ENCODE measurements around the gene REC8.

REC8 gene, protein sequence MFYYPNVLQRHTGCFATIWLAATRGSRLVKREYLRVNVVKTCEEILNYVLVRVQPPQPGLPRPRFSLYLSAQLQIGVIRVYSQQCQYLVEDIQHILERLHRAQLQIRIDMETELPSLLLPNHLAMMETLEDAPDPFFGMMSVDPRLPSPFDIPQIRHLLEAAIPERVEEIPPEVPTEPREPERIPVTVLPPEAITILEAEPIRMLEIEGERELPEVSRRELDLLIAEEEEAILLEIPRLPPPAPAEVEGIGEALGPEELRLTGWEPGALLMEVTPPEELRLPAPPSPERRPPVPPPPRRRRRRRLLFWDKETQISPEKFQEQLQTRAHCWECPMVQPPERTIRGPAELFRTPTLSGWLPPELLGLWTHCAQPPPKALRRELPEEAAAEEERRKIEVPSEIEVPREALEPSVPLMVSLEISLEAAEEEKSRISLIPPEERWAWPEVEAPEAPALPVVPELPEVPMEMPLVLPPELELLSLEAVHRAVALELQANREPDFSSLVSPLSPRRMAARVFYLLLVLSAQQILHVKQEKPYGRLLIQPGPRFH

DNA sequence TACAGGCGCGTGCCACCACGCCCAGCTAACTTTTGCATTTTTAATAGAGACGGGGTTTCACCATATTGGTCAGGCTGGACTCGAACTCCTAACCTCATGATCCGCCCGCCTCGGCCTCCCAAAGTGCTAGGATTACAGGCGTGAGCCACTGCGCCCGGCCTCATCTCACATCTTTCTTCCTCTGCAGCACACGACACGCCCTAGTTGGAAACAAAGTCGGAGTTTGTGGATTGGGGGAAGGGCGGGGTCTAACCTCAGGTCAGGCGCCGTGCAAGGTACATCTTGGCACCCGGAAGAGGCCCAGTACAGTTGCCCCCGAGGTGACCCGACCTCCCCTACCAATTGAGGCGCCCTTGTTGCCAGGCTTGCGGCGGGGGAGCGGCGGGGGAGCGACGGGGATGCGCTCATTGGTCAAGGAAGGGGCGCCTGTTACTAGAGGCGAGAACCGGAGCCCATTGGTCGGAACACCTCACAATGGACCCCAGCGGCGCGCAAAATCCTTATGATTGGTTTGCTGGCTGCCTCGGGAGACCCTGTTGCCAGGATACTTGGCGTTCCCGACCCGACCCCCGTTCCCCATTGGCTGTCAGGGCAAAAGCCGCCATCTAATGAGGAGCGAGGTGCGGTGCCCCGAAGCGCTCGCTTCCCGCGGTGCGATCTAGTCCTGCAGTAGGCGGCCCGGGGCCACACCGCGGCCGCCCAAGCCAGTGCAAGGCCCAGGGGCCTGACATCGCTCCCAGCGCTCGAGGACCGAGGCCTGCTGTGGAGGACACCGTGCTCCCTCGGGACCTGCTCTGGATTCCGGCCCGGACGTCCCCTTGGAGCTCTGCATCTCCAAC, at the start of gene REC8:
REC8 (plus strand) TSS at position 659 of the 839 bp plus-strand sequence. CDS start 473 bp downstream, outside the sequence.
- TF ChIP-seq, protein P1, sequence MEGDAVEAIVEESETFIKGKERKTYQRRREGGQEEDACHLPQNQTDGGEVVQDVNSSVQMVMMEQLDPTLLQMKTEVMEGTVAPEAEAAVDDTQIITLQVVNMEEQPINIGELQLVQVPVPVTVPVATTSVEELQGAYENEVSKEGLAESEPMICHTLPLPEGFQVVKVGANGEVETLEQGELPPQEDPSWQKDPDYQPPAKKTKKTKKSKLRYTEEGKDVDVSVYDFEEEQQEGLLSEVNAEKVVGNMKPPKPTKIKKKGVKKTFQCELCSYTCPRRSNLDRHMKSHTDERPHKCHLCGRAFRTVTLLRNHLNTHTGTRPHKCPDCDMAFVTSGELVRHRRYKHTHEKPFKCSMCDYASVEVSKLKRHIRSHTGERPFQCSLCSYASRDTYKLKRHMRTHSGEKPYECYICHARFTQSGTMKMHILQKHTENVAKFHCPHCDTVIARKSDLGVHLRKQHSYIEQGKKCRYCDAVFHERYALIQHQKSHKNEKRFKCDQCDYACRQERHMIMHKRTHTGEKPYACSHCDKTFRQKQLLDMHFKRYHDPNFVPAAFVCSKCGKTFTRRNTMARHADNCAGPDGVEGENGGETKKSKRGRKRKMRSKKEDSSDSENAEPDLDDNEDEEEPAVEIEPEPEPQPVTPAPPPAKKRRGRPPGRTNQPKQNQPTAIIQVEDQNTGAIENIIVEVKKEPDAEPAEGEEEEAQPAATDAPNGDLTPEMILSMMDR (IDR thresholded peaks at IDR 0.05; ENCODE audit: low read length, missing control alignments) = no peak
- DNase-seq (ENCODE audit: low read depth) = peak; percentile 72
- peak within 1 kb of the TSS; percentile 23 for H3K4me3 ChIP-seq (replicated peaks; ENCODE audit: low read depth, low read length)

DNA sequence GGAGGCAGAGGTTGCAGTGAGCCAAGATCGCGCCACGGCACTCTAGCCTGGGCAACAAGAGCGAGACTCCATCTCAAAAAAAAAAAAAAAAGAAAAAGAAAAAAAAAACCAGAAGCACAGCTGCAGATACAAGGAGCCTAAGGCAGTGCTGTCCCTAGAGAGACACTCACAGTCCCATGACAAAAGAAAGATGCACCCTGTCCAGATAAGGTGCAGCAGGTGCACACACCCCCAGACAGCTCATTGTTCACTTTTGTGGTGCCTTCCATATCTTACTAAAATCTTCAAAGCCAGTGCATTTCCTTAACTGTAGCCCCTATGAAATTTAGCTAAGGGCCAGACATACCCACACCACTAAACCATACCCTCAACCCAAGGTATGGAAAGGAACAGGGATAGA, 49.5 kb upstream of the REC8 start:
- no peak for DNase-seq (ENCODE audit: low read depth)
- TF ChIP-seq, protein P1 (IDR thresholded peaks at IDR 0.05; ENCODE audit: low read length, missing control alignments) = no peak
- H3K4me3 ChIP-seq (replicated peaks; ENCODE audit: low read depth, low read length) = no peak overlapping the region

DNA sequence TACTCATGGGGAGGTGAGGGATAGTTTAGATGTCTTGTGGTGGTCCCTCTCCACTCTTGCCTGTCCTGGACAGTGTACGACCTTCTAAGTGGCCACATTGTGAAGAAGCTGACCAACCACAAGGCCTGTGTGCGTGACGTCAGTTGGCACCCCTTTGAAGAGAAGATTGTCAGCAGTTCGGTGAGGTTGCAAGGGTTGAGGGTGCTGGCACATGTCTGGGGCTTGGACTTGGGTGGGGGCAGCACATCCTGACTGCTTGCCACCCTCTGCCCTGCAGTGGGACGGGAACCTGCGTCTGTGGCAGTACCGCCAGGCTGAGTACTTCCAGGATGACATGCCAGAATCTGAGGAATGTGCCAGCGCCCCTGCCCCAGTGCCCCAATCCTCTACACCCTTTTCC, 49.0 kb upstream of the REC8 start:
- TF ChIP-seq, protein P1 (IDR thresholded peaks at IDR 0.05; ENCODE audit: low read length, missing control alignments) = no peak
- no peak for DNase-seq (ENCODE audit: low read depth)
- H3K4me3 ChIP-seq (replicated peaks; ENCODE audit: low read depth, low read length) = no peak overlapping the region

DNA sequence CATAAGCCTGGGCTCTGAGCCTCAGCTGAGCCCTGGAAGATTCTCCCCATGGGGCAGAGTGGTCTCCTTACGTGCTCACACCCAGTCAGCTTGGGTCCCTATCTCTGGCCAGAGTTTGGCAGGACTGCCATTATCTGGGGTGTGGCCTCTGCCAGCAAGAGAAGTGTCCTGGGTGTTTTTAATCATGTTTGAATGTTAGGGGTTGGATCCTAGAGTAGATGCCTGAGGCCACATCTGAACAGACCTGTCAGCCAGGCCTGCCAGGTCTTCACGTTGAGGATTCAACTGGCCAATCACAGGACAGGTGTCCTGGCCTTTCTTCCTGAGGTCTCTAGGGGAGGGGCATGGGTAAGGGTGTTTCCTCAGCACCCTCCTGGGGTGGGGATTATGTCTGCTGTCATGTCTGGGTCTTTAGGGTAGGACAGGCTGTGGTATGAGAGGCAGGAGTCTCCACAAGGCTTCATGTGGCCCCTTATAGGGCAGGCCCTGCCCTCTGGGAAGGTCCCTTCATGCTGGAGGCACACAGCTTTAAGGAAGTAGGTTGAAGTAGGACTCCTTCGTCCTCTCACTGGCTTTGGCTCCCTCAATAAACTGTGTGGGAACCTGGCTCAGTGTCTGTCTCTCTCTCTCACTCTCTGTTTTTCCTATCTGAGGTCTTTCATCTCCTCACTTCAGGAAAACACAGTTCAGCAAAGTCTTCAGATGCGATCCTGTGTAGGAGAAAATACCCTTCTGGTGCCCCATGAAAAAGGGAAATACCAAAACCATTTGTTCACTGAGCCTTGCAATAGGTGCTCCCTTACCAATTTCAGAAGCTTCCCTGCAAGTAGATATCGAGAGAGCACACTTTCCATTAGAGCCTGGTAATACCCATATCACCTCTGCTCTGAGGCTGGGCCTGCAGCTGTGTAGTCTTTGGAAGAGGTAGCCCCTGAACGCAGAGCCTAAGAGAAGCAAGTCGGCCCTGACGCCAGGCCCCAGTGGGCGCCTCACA, 48.2 kb upstream of the REC8 start:
- H3K4me3 ChIP-seq (replicated peaks; ENCODE audit: low read depth, low read length) = no peak overlapping the region
- DNase-seq (ENCODE audit: low read depth) = no peak
- TF ChIP-seq, protein P1 (IDR thresholded peaks at IDR 0.05; ENCODE audit: low read length, missing control alignments) = no peak

DNA sequence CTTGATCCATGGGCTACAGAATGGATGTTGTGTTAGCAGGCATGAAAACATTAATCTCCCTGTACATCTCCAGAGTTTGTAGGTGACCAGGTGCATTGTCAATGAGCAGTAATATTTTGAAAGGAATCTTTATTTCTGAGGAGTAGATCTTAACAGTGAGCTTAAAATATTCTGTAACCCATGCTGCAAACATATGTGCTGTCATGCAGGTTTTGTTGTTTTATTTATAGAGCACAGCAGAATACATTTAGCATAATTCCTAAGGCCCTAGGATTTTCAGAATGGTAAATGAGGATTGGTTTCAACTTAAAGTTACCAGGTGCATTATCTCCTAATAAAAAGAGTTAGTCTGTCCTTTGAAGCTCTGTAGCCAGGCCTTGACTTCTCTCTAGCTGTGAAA, 44.9 kb upstream of the REC8 start:
- TF ChIP-seq, protein P1 (IDR thresholded peaks at IDR 0.05; ENCODE audit: low read length, missing control alignments) = no peak
- no peak for DNase-seq (ENCODE audit: low read depth)
- H3K4me3 ChIP-seq (replicated peaks; ENCODE audit: low read depth, low read length) = no peak overlapping the region

DNA sequence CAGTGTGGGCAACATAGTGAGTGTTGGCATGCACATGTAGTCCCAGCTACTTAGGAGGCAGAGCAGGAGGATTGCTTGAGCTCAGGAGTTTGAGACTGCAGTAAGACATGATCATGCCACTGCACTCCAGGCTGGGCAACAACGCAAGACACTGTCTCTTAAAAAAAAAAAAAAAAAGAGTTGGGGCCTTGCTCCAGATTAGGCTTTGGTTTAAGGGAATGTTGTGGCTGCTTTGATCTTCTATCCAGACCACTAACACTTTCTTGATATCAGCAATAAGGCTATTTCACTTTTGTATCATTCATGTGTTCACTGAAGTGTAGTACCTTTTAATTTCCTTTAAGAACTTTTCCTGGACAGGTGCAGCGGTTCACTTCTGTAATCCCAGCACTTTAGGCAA, 44.2 kb upstream of the REC8 start:
- TF ChIP-seq, protein P1 (IDR thresholded peaks at IDR 0.05; ENCODE audit: low read length, missing control alignments) = no peak
- H3K4me3 ChIP-seq (replicated peaks; ENCODE audit: low read depth, low read length) = no peak overlapping the region
- DNase-seq (ENCODE audit: low read depth) = no peak
